C4-2B (cell line): ENCODE measurements around the gene HEPACAM.

Experiments
- CTCF ChIP-seq: fragments of 450-650 bp; conservative IDR thresholded peaks from 2 replicates; pipeline ENCODE4 v1.5.1; 2017; ENCODE audit warnings: mild to moderate bottlenecking
- ZFX ChIP-seq: fragments of 450-650 bp; IDR thresholded peaks from 2 replicates; pipeline ENCODE4 v1.6.1; 2017

DNA sequence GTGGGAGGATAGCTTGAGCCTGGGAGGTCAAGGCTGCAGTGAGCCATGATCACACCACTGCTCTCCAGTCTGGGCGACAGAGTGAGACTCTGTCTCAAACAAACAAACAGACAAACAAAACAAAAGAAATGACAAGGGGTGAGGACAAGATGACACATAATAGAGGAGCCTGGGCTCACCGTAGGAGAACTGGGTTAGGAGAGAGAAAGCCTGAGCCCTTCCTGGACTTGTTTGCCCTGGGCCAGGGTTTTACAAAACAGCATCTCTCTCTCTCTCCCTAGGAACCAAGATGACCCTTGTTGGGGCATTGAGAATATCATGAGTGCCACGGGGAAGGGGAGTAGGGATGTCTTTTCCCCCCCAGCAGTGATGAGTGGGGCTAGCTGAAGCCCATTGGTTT lies 54.9 kb downstream of the HEPACAM start:
- TF ChIP-seq CTCF (no peak), ZFX (no peak)
